GM23338 (cell line): ENCODE data around the gene LBX1. TPM values are rescaled to one million over a fixed set of nuclear protein-coding genes. Genes with fewer than 3 reads are reported as not detected.

Experiments used
- ATAC-seq: fragments of 200-7000 bp; cut with Tn5 transposase; 3 replicates; pipeline ENCODE4 v1.9.1; 2020
- DNase-seq: peaks from one replicate; pipeline ENCODE4 v3.0.0-alpha.2; 2015; ENCODE audit warnings: low spot score
- H2AFZ ChIP-seq: fragments of 200-600 bp; sonication (generic); 2 replicates; pipeline ENCODE4 v1.8.0; 2016; ENCODE audit warnings: antibody characterized with exemption, mild to moderate bottlenecking, moderate library complexity
- H3F3A ChIP-seq: fragments of 200-600 bp; sonication (generic); replicated peaks from 2 replicates; pipeline ENCODE4 v1.8.0; 2017; ENCODE audit warnings: antibody characterized with exemption, mixed run types, low read depth
- H3K27ac ChIP-seq: fragments of 200-600 bp; sonication (generic); 2 replicates; pipeline ENCODE4 v1.6.1; 2016; ENCODE audit warnings: low read depth
- H3K27me3 ChIP-seq: fragments of 200-600 bp; sonication (generic); 2 replicates; pipeline ENCODE4 v1.8.0; 2016; ENCODE audit warnings: mild to moderate bottlenecking, mixed run types, moderate library complexity; ENCODE audit not compliant: insufficient read depth
- H3K36me3 ChIP-seq: fragments of 200-600 bp; sonication (generic); 2 replicates; pipeline ENCODE4 v1.8.0; 2016; ENCODE audit warnings: mild to moderate bottlenecking; ENCODE audit not compliant: insufficient read depth
- H3K4me1 ChIP-seq: fragments of 200-600 bp; sonication (generic); 2 replicates; pipeline ENCODE4 v1.8.0; 2016; ENCODE audit warnings: mild to moderate bottlenecking, moderate library complexity; ENCODE audit not compliant: insufficient read depth
- H3K4me2 ChIP-seq: fragments of 200-600 bp; sonication (generic); 2 replicates; pipeline ENCODE4 v1.7.1; 2017; ENCODE audit warnings: mixed run types
- H3K4me3 ChIP-seq: fragments of 200-600 bp; sonication (generic); 2 replicates; pipeline ENCODE4 v1.6.1; 2016; ENCODE audit warnings: mixed run types
- H3K79me2 ChIP-seq: fragments of 200-600 bp; sonication (generic); replicated peaks from 2 replicates; pipeline ENCODE4 v1.8.0; 2017; ENCODE audit warnings: mild to moderate bottlenecking; ENCODE audit not compliant: insufficient read depth
- H3K9me2 ChIP-seq: fragments of 200-600 bp; sonication (generic); 2 replicates; pipeline ENCODE4 v1.8.0; 2017; ENCODE audit not compliant: insufficient read depth
- H4K20me1 ChIP-seq: fragments of 200-600 bp; sonication (generic); replicated peaks from 2 replicates; pipeline ENCODE4 v1.8.0; 2017; ENCODE audit warnings: mild to moderate bottlenecking; ENCODE audit not compliant: insufficient read depth
- H3K27ac Mint-ChIP-seq: 2 replicates; pipeline ENCODE4 v1.8.0; 2020; ENCODE audit warnings: inconsistent platforms, mild to moderate bottlenecking, moderate library complexity, mixed read lengths
- H3K27me3 Mint-ChIP-seq: 3 replicates; pipeline ENCODE4 v1.8.0; 2022; ENCODE audit warnings: low read depth, mild to moderate bottlenecking, moderate library complexity, mixed read lengths, inconsistent platforms; ENCODE audit not compliant: insufficient read depth, poor library complexity
- H3K36me3 Mint-ChIP-seq: 3 replicates; pipeline ENCODE4 v1.8.0; 2021; ENCODE audit warnings: low read depth, mild to moderate bottlenecking, inconsistent platforms, moderate library complexity, mixed read lengths
- H3K4me1 Mint-ChIP-seq: 3 replicates; pipeline ENCODE4 v1.8.0; 2020; ENCODE audit warnings: mild to moderate bottlenecking, inconsistent platforms, mixed read lengths
- H3K4me3 Mint-ChIP-seq: 3 replicates; pipeline ENCODE4 v1.8.0; 2021; ENCODE audit warnings: moderate library complexity, mild to moderate bottlenecking, inconsistent platforms, mixed read lengths
- H3K9me3 Mint-ChIP-seq: 3 replicates; pipeline ENCODE4 v1.8.0; 2020; ENCODE audit warnings: moderate library complexity, mild to moderate bottlenecking, inconsistent platforms, mixed read lengths
- CREB1 ChIP-seq: fragments of 250-450 bp; sonication (Bioruptor Pico); IDR thresholded peaks from 2 replicates; pipeline ENCODE4 v1.5.0; 2020; ENCODE audit warnings: low read depth, mild to moderate bottlenecking, moderate library complexity
- CTCF ChIP-seq, 2 experiments: fragments of 200-600 bp in 1 of 2; sonication (generic) in 1 of 2; conservative IDR thresholded peaks; 2 replicates each; pipeline versions ENCODE4 v1.5.1 to v1.6.1; 2016 to 2017; ENCODE audit warnings: antibody characterized with exemption in 2 of 2, low read depth in 2 of 2, mild to moderate bottlenecking in 2 of 2, moderate library complexity in 1 of 2
- ETS1 ChIP-seq: IDR thresholded peaks from 2 replicates; pipeline ENCODE4 v1.6.1; 2016; ENCODE audit warnings: antibody characterized with exemption
- EZH2 ChIP-seq: fragments of 200-600 bp; sonication (generic); IDR thresholded peaks from one replicate; pipeline ENCODE4 v1.8.0; 2017; ENCODE audit warnings: antibody characterized with exemption, mild to moderate bottlenecking, low read depth; ENCODE audit not compliant: unreplicated experiment
- EZH2phosphoT487 ChIP-seq: fragments of 200-600 bp; sonication (generic); IDR thresholded peaks from one replicate; pipeline ENCODE4 v1.8.1; 2018; ENCODE audit warnings: antibody characterized with exemption; ENCODE audit not compliant: unreplicated experiment
- JUNB ChIP-seq: IDR thresholded peaks from one replicate; pipeline ENCODE4 v1.6.1; 2016; ENCODE audit warnings: antibody characterized with exemption; ENCODE audit not compliant: unreplicated experiment
- NANOG ChIP-seq: IDR thresholded peaks from 2 replicates; pipeline ENCODE4 v1.6.1; 2016; ENCODE audit warnings: antibody characterized with exemption, borderline replicate concordance
- POLR2AphosphoS5 ChIP-seq: IDR thresholded peaks from 2 replicates; pipeline ENCODE4 v1.6.1; 2016; ENCODE audit warnings: antibody characterized with exemption, low read depth
- REST ChIP-seq: IDR thresholded peaks from one replicate; pipeline ENCODE4 v1.6.1; 2018; ENCODE audit warnings: antibody characterized with exemption; ENCODE audit not compliant: unreplicated experiment
- STAT1 ChIP-seq: IDR thresholded peaks from one replicate; pipeline ENCODE4 v1.6.1; 2016; ENCODE audit warnings: antibody characterized with exemption; ENCODE audit not compliant: unreplicated experiment
- ZNF114 ChIP-seq: fragments of 250-450 bp; sonication (Bioruptor Pico); IDR thresholded peaks from 2 replicates; pipeline ENCODE4 v1.5.0; 2020; ENCODE audit warnings: mild to moderate bottlenecking, moderate library complexity
- ZNF331 ChIP-seq: fragments of 250-450 bp; sonication (Bioruptor Pico); IDR thresholded peaks from 2 replicates; pipeline ENCODE4 v1.5.0; 2020; ENCODE audit warnings: low read depth, mild to moderate bottlenecking, moderate library complexity
- ZNF462 ChIP-seq: fragments of 250-450 bp; sonication (Bioruptor Pico); IDR thresholded peaks from 2 replicates; pipeline ENCODE4 v1.5.0; 2020; ENCODE audit warnings: mild to moderate bottlenecking, moderate library complexity
- polyA plus RNA-seq: library from polyadenylated mRNA; unstranded; fragments of >200 nt; fragmentation: Nextera tagmentation; extraction: Ambion mirVana; gene quantifications from 2 replicates; pipeline ENCODE4 v1.2.1, GENCODE V29; 2016
- total RNA-seq: library from RNA; depleted of rRNA; stranded (reverse); fragments of >200 nt; shearing (Covaris generic); gene quantifications from 2 replicates; pipeline ENCODE4 v1.2.3, GENCODE V29; 2014

The LBX1 gene
- total and polyA plus RNA-seq, 2 experiments from 2014 or later: not detected

GRCh38 chr10:101250136-101250535 lies 20.9 kb upstream of the LBX1 start:
- H3K27me3 Mint-ChIP-seq: peaks cover 23% of the 10 kb centered on the region
- H3K4me1 ChIP-seq: peaks cover 6% of the 10 kb centered on the region; the same call in 1 of the 2 replicates
- peaks cover 14% of the 10 kb centered on the region for H3K4me1 Mint-ChIP-seq
- no peaks in the 10 kb centered on the region for H4K20me1 ChIP-seq
- no peak for ATAC-seq
- H3K4me3 Mint-ChIP-seq: no peak overlapping the region
- no peak overlapping the region for H3K27ac ChIP-seq
- H3K9me2 ChIP-seq: no peaks in the 10 kb centered on the region
- H3K36me3 Mint-ChIP-seq: no peaks in the 10 kb centered on the region
- H3F3A ChIP-seq: no peaks in the 10 kb centered on the region
- no peak overlapping the region for H3K4me3 ChIP-seq
- peaks cover 20% of the 10 kb centered on the region; the same call in 1 of the 2 replicates for H3K27me3 ChIP-seq
- H3K4me2 ChIP-seq: no peak overlapping the region
- H3K36me3 ChIP-seq: no peaks in the 10 kb centered on the region
- TF ChIP-seq POLR2AphosphoS5 (no peak), NANOG (no peak), STAT1 (no peak), CREB1 (CRISPR knock-in tag) (no peak), EZH2 (no peak), REST (no peak), ZNF114 (CRISPR knock-in tag) (no peak), ETS1 (no peak), ZNF462 (CRISPR knock-in tag) (no peak), JUNB (no peak), ZNF331 (CRISPR knock-in tag) (no peak), EZH2phosphoT487 (no peak), CTCF (conservative IDR thresholded peaks at IDR 0.05; ENCODE audit: low read depth in 2 of 2) (no peak)
- H2AFZ ChIP-seq: no peak overlapping the region
- no peaks in the 10 kb centered on the region for H3K9me3 Mint-ChIP-seq
- no peak overlapping the region for H3K27ac Mint-ChIP-seq
- DNase-seq: no peak
- no peaks in the 10 kb centered on the region for H3K79me2 ChIP-seq
